PC-9 (cell line): Measurements from ENCODE around the gene DSG2.

Source experiments
- EZH2 ChIP-seq: fragments of 200-600 bp; sonication (generic); IDR thresholded peaks from 2 replicates; pipeline ENCODE4 v1.8.0; 2017; ENCODE audit warnings: antibody characterized with exemption, low read depth
- TF ChIP-seq, protein P1 (sequence below): fragments of 200-600 bp; sonication (generic); conservative IDR thresholded peaks from 2 replicates; pipeline ENCODE4 v1.6.1; 2017; ENCODE audit warnings: mixed run types, antibody characterized with exemption, mild to moderate bottlenecking, moderate library complexity

DNA sequence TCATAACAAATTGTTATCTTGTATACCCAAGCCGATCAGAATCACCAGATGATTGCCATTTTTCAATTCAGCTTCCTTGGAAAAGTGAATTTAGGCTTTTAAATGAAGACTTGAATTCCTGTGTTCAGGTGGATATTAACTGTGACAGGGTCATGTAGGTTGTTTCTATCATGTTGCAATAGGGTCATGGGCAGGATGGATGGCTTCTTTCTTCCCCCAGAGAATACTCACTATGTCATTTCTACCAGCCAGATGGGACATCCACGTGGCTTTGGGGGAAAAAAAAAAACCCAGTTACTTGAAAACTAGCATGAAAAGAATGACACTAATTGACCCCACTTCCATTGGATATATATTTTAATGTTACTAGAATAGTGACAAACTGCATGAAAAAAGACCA, 14.6 kb upstream of the DSG2 start:
- TF ChIP-seq, protein P1, sequence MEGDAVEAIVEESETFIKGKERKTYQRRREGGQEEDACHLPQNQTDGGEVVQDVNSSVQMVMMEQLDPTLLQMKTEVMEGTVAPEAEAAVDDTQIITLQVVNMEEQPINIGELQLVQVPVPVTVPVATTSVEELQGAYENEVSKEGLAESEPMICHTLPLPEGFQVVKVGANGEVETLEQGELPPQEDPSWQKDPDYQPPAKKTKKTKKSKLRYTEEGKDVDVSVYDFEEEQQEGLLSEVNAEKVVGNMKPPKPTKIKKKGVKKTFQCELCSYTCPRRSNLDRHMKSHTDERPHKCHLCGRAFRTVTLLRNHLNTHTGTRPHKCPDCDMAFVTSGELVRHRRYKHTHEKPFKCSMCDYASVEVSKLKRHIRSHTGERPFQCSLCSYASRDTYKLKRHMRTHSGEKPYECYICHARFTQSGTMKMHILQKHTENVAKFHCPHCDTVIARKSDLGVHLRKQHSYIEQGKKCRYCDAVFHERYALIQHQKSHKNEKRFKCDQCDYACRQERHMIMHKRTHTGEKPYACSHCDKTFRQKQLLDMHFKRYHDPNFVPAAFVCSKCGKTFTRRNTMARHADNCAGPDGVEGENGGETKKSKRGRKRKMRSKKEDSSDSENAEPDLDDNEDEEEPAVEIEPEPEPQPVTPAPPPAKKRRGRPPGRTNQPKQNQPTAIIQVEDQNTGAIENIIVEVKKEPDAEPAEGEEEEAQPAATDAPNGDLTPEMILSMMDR: no peak
- TF ChIP-seq EZH2: no peak
